GM12878 (cell line): ENCODE measurements around the gene CYB5A. TPM values are rescaled to one million over a fixed set of nuclear protein-coding genes. Genes with fewer than 3 reads are reported as not detected.

Source experiments
- BHLHE40 ChIP-seq, 2 experiments: fragments of 450-650 bp in 1 of 2; IDR thresholded peaks; 2 replicates each; pipeline ENCODE4 v1.6.1; 2011 to 2017; ENCODE audit warnings: low read depth in 2 of 2, borderline replicate concordance in 1 of 2, improper control_type of control experiment in 1 of 2, low read length in 1 of 2, mild to moderate bottlenecking in 1 of 2
- CBFB ChIP-seq: IDR thresholded peaks from 2 replicates; pipeline ENCODE4 v1.6.1; 2016; ENCODE audit warnings: antibody characterized with exemption, low read depth
- CHD2 ChIP-seq: IDR thresholded peaks from 2 replicates; pipeline ENCODE4 v1.6.1; 2011; ENCODE audit warnings: low read depth, low read length, improper control_type of control experiment, borderline replicate concordance
- CREM ChIP-seq: IDR thresholded peaks from 2 replicates; pipeline ENCODE4 v1.6.1; 2014; ENCODE audit warnings: antibody characterized with exemption, low read depth
- DPF2 ChIP-seq: fragments of 450-650 bp; IDR thresholded peaks from 2 replicates; pipeline ENCODE4 v1.6.1; 2017; ENCODE audit warnings: mild to moderate bottlenecking
- EP300 ChIP-seq, 2 experiments: fragments of 150-350 bp in 1 of 2; IDR thresholded peaks; 2 replicates each; pipeline ENCODE4 v1.6.1; 2011 to 2012; ENCODE audit warnings: low read depth in 2 of 2, low read length in 2 of 2, borderline replicate concordance in 1 of 2, improper control_type of control experiment in 1 of 2, inconsistent platforms in 1 of 2; ENCODE audit not compliant: control insufficient read depth in 1 of 2
- FOXM1 ChIP-seq: IDR thresholded peaks from 2 replicates; pipeline ENCODE4 v1.6.1; 2012; ENCODE audit warnings: low read depth, mild to moderate bottlenecking, inconsistent platforms, low read length, moderate library complexity
- GABPA ChIP-seq: IDR thresholded peaks from 2 replicates; pipeline ENCODE4 v1.6.1; 2014; ENCODE audit warnings: antibody characterized with exemption, low read depth, mild to moderate bottlenecking, inconsistent platforms
- HDAC2 ChIP-seq: fragments of 200-600 bp; sonication (generic); IDR thresholded peaks from 2 replicates; pipeline ENCODE4 v1.6.1; 2017
- HDGF ChIP-seq: fragments of 450-650 bp; IDR thresholded peaks from 2 replicates; pipeline ENCODE4 v1.6.1; 2016; ENCODE audit warnings: antibody characterized with exemption
- IKZF2 ChIP-seq, 2 experiments: fragments of 450-650 bp; IDR thresholded peaks; 2 replicates each; pipeline ENCODE4 v1.6.1; 2017; ENCODE audit warnings: mild to moderate bottlenecking in 2 of 2, moderate library complexity in 2 of 2
- LARP7 ChIP-seq: fragments of 450-650 bp; IDR thresholded peaks from 2 replicates; pipeline ENCODE4 v1.6.1; 2017; ENCODE audit warnings: mild to moderate bottlenecking
- MEF2B ChIP-seq: fragments of 450-650 bp; IDR thresholded peaks from 2 replicates; pipeline ENCODE4 v1.6.1; 2018; ENCODE audit warnings: mild to moderate bottlenecking, moderate library complexity; ENCODE audit not compliant: partially characterized antibody, poor library complexity, severe bottlenecking
- MXI1 ChIP-seq: fragments of 150-350 bp; IDR thresholded peaks from 2 replicates; pipeline ENCODE4 v1.6.1; 2011; ENCODE audit warnings: low read depth, mild to moderate bottlenecking, inconsistent platforms, low read length, improper control_type of control experiment
- NBN ChIP-seq: fragments of 450-650 bp; IDR thresholded peaks from 2 replicates; pipeline ENCODE4 v1.6.1; 2016
- NFIC ChIP-seq: IDR thresholded peaks from 2 replicates; pipeline ENCODE4 v1.6.1; 2012; ENCODE audit warnings: low read depth, mild to moderate bottlenecking, inconsistent platforms, low read length, moderate library complexity
- POU2F2 ChIP-seq: IDR thresholded peaks from 3 replicates; pipeline ENCODE4 v1.6.1; 2011; ENCODE audit warnings: low read depth, mild to moderate bottlenecking, low read length, borderline replicate concordance
- RELA ChIP-seq: fragments of 450-650 bp; IDR thresholded peaks from 2 replicates; pipeline ENCODE4 v1.8.0; 2014; ENCODE audit warnings: borderline replicate concordance; ENCODE audit not compliant: partially characterized antibody
- SPI1 ChIP-seq: IDR thresholded peaks from 2 replicates; pipeline ENCODE4 v1.6.1; 2011; ENCODE audit warnings: low read depth, mild to moderate bottlenecking, low read length, moderate library complexity, borderline replicate concordance; ENCODE audit not compliant: insufficient read depth
- STAT1 ChIP-seq: fragments of 450-650 bp; conservative IDR thresholded peaks from 2 replicates; pipeline ENCODE4 v1.6.1; 2014; ENCODE audit warnings: antibody characterized with exemption, mild to moderate bottlenecking
- TCF12 ChIP-seq: IDR thresholded peaks from 2 replicates; pipeline ENCODE4 v1.6.1; 2011; ENCODE audit warnings: low read depth, mild to moderate bottlenecking, low read length
- TCF3 ChIP-seq: IDR thresholded peaks from 2 replicates; pipeline ENCODE4 v1.6.1; 2012; ENCODE audit warnings: low read depth, mild to moderate bottlenecking, low read length, borderline replicate concordance; ENCODE audit not compliant: insufficient read depth
- ZNF217 ChIP-seq: fragments of 450-650 bp; IDR thresholded peaks from 2 replicates; pipeline ENCODE4 v1.6.1; 2017; ENCODE audit warnings: antibody characterized with exemption, mild to moderate bottlenecking
- ZNF384 ChIP-seq: IDR thresholded peaks from 2 replicates; pipeline ENCODE4 v1.6.1; 2012; ENCODE audit warnings: low read depth, mild to moderate bottlenecking, low read length, improper control_type of control experiment, borderline replicate concordance
- ZNF622 ChIP-seq: fragments of 450-650 bp; IDR thresholded peaks from 2 replicates; pipeline ENCODE4 v1.6.1; 2017; ENCODE audit warnings: mild to moderate bottlenecking, inconsistent platforms
- polyA plus RNA-seq, 11 experiments: library from polyadenylated mRNA; depleted of rRNA in 4 of 11; unstranded in 6 of 11; stranded (reverse) in 5 of 11; fragments of >200 nt; fragmentation: Nextera tagmentation in 4 of 11; fragmentation: Illumina TruSeq in 1 of 11; extraction: Ambion mirVana in 4 of 11; extraction: Trizol in 1 of 11; gene quantifications; 1 replicate in 1 of 11; 2 replicates in 10 of 11; pipeline versions ENCODE4 v1.2.1 to v1.2.3, GENCODE V29; 2011 to 2016; ENCODE audit warnings: inconsistent platforms in 2 of 11, missing spikeins in 2 of 11, low read depth in 1 of 11
- total RNA-seq, 4 experiments: library from RNA; depleted of rRNA in 3 of 4; stranded (reverse); fragments of >200 nt in 3 of 4; fragmentation: Illumina TruSeq in 1 of 4; extraction: Trizol in 1 of 4; gene quantifications; 2 replicates each; pipeline versions ENCODE4 v1.2.1 to v1.2.3, GENCODE V29; 2013 to 2021
- TF ChIP-seq, protein P1 (sequence below): fragments of 450-650 bp; IDR thresholded peaks from 2 replicates; pipeline ENCODE4 v1.6.1; 2017; ENCODE audit warnings: low read depth, mild to moderate bottlenecking, moderate library complexity
- TF ChIP-seq, protein P2 (sequence below): IDR thresholded peaks from 2 replicates; pipeline ENCODE4 v1.6.1; 2012; ENCODE audit warnings: low read depth, low read length, improper control_type of control experiment
- TF ChIP-seq, protein P3 (sequence below): fragments of 450-650 bp; IDR thresholded peaks from 2 replicates; pipeline ENCODE4 v1.6.1; 2017; ENCODE audit warnings: mild to moderate bottlenecking, low read depth, inconsistent platforms; ENCODE audit not compliant: poor library complexity, severe bottlenecking

Gene CYB5A
- total and polyA plus RNA-seq, 10 of the 15 experiments (the other 5 are each of a cell fraction or from before 2014, with no cell fraction given): 60.2 to 129 (median 103) TPM

DNA sequence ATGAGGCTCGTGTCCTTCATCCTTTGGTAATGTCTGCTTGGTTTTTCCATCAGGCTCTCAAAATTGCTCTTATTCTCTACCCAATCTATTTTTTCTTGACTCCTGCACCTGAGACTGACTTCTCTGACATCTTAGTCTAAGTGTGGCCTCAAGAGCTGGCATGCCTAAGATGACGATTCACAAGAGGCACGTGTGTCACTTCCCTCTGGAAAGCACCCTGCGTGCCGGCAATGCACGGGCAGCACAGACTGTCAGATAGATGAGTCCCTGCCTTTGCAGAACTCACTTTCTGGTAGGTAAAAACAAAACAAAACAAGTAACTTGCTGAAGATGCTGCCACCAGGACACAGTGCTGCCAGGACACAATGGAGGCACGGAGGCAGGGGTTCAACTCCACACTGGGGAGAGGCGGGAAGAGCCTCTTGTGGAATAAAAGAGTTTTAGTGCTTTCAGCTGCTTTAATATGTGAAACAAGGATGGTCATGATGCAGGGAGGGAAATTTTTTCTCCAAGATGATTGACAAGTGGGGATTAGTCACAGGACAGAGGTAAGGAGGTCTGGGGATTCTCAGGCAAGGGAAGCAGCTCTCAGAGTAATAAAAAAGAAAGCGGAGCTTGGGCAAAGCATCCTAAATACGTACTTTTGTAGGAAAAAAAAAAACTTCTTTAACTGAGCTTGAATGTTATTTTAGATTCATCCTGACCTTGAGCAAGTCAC, 27.3 kb downstream of the CYB5A start (continued):
- TF ChIP-seq TCF12: 0 out of 2 replicates have a peak, but pooled peaks have one; percentile 14
- no peak for TF ChIP-seq ZNF217
- peak in 1 of 2 experiments; percentile 37; a peak in 1 of 4 replicates for TF ChIP-seq EP300 (IDR thresholded peaks at IDR 0.05; ENCODE audit: borderline replicate concordance in 1 of 2, control insufficient read depth in 1 of 2, low read depth in 2 of 2, low read length in 2 of 2)
- TF ChIP-seq MXI1: peak; percentile 57; the same call in 1 of the 2 replicates
- TF ChIP-seq, protein P1, sequence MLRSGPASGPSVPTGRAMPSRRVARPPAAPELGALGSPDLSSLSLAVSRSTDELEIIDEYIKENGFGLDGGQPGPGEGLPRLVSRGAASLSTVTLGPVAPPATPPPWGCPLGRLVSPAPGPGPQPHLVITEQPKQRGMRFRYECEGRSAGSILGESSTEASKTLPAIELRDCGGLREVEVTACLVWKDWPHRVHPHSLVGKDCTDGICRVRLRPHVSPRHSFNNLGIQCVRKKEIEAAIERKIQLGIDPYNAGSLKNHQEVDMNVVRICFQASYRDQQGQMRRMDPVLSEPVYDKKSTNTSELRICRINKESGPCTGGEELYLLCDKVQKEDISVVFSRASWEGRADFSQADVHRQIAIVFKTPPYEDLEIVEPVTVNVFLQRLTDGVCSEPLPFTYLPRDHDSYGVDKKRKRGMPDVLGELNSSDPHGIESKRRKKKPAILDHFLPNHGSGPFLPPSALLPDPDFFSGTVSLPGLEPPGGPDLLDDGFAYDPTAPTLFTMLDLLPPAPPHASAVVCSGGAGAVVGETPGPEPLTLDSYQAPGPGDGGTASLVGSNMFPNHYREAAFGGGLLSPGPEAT: peak; percentile 94
- 0 out of 2 replicates have a peak, but pooled peaks have one; percentile 33 for TF ChIP-seq CHD2
- 0 out of 2 replicates have a peak, but pooled peaks have one; percentile 11 for TF ChIP-seq GABPA
- no peak for TF ChIP-seq MEF2B
- no peak for TF ChIP-seq ZNF622
- TF ChIP-seq, protein P2, sequence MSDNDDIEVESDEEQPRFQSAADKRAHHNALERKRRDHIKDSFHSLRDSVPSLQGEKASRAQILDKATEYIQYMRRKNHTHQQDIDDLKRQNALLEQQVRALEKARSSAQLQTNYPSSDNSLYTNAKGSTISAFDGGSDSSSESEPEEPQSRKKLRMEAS: peak; percentile 45; the same call in 1 of the 2 replicates
- TF ChIP-seq CREM: peak; percentile 78
- 0 out of 2 replicates have a peak, but pooled peaks have one; percentile 43 for TF ChIP-seq DPF2
- no peak for TF ChIP-seq TCF3
- peak; percentile 86 for TF ChIP-seq RELA
- no peak for TF ChIP-seq HDAC2
- TF ChIP-seq ZNF384: no peak
- peak; percentile 35; the same call in 1 of the 2 replicates for TF ChIP-seq NBN
- TF ChIP-seq, protein P3, sequence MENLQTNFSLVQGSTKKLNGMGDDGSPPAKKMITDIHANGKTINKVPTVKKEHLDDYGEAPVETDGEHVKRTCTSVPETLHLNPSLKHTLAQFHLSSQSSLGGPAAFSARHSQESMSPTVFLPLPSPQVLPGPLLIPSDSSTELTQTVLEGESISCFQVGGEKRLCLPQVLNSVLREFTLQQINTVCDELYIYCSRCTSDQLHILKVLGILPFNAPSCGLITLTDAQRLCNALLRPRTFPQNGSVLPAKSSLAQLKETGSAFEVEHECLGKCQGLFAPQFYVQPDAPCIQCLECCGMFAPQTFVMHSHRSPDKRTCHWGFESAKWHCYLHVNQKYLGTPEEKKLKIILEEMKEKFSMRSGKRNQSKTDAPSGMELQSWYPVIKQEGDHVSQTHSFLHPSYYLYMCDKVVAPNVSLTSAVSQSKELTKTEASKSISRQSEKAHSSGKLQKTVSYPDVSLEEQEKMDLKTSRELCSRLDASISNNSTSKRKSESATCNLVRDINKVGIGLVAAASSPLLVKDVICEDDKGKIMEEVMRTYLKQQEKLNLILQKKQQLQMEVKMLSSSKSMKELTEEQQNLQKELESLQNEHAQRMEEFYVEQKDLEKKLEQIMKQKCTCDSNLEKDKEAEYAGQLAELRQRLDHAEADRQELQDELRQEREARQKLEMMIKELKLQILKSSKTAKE: no peak
- peak; percentile 86 for TF ChIP-seq SPI1
- no peak for TF ChIP-seq LARP7
- no peak for TF ChIP-seq CBFB
- TF ChIP-seq POU2F2: peak; percentile 25; the same call in 1 of the 3 replicates
- peak in 1 of 2 experiments; percentile 36; a peak in 2 of 4 replicates for TF ChIP-seq IKZF2 (IDR thresholded peaks at IDR 0.05)
- TF ChIP-seq NFIC: peak; percentile 22; the same call in 1 of the 2 replicates
- no peak for TF ChIP-seq FOXM1
- TF ChIP-seq BHLHE40 (IDR thresholded peaks at IDR 0.05; ENCODE audit: borderline replicate concordance in 1 of 2, low read depth in 2 of 2, low read length in 1 of 2): peak; percentile 79 to 90
- TF ChIP-seq STAT1: no peak
- TF ChIP-seq HDGF: 0 out of 2 replicates have a peak, but pooled peaks have one; percentile 14
